DND-41 (cell line): ENCODE data around the gene WWTR1.

Experiments
- ATAC-seq: fragments of 200-7000 bp; cut with Tn5 transposase; 3 replicates; pipeline ENCODE4 v1.9.1; 2021; ENCODE audit warnings: low read depth; ENCODE audit not compliant: insufficient read depth
- DNase-seq: peaks from one replicate; pipeline ENCODE4 v3.0.0-alpha.2; 2020
- H2AFZ ChIP-seq: 2 replicates; pipeline ENCODE4 v1.6.0; 2012; ENCODE audit warnings: low read depth, low read length
- H3K27ac ChIP-seq: 2 replicates; pipeline ENCODE4 v1.5.1; 2012; ENCODE audit warnings: low read length, inconsistent platforms
- H3K27me3 ChIP-seq: fragments of 200-600 bp; sonication (generic); 2 replicates; pipeline ENCODE4 v1.6.0; 2012; ENCODE audit warnings: low read length, mild to moderate bottlenecking, inconsistent platforms; ENCODE audit not compliant: insufficient read depth, poor library complexity
- H3K36me3 ChIP-seq: 2 replicates; pipeline ENCODE4 v1.5.1; 2012; ENCODE audit warnings: low read length, inconsistent platforms; ENCODE audit not compliant: insufficient read depth
- H3K4me1 ChIP-seq: 2 replicates; pipeline ENCODE4 v1.5.1; 2012; ENCODE audit warnings: mild to moderate bottlenecking, low read length; ENCODE audit not compliant: insufficient read depth
- H3K4me2 ChIP-seq: 2 replicates; pipeline ENCODE4 v1.6.0; 2012; ENCODE audit warnings: mild to moderate bottlenecking, moderate library complexity, low read length, inconsistent platforms; ENCODE audit not compliant: insufficient read depth
- H3K4me3 ChIP-seq, 2 experiments: fragments of 200-600 bp in 1 of 2; shearing (Covaris generic) in 1 of 2; 2 replicates each; pipeline ENCODE4 v1.5.1; 2012 to 2016; ENCODE audit warnings: inconsistent platforms in 2 of 2, low read length in 2 of 2, mild to moderate bottlenecking in 2 of 2, low read depth in 1 of 2, moderate library complexity in 1 of 2
- H3K79me2 ChIP-seq: 2 replicates; pipeline ENCODE4 v1.6.0; 2012; ENCODE audit warnings: low read length, inconsistent platforms; ENCODE audit not compliant: insufficient read depth
- H3K9ac ChIP-seq: 2 replicates; pipeline ENCODE4 v1.6.0; 2012; ENCODE audit warnings: low read depth, mild to moderate bottlenecking, inconsistent platforms, low read length, moderate library complexity
- H3K9me3 ChIP-seq: 2 replicates; pipeline ENCODE4 v1.5.1; 2012; ENCODE audit warnings: low read length, moderate library complexity, mild to moderate bottlenecking, inconsistent platforms; ENCODE audit not compliant: insufficient read depth, severe bottlenecking
- H4K20me1 ChIP-seq: 2 replicates; pipeline ENCODE4 v1.6.0; 2012; ENCODE audit warnings: low read length; ENCODE audit not compliant: insufficient read depth
- CTCF ChIP-seq: IDR thresholded peaks from 2 replicates; pipeline ENCODE4 v1.5.1; 2012; ENCODE audit warnings: borderline replicate concordance, low read length, moderate library complexity, mild to moderate bottlenecking; ENCODE audit not compliant: poor library complexity, severe bottlenecking; ENCODE audit errors: extremely low read depth
- EZH2 ChIP-seq: IDR thresholded peaks from 3 replicates; pipeline ENCODE4 v1.6.1; 2012; ENCODE audit warnings: borderline replicate concordance, low read depth, mild to moderate bottlenecking, moderate library complexity, low read length, inconsistent platforms; ENCODE audit not compliant: severe bottlenecking

Gene WWTR1

GRCh38 chr3:149476225-149476624, 181.6 kb downstream of the WWTR1 start:
- no peak overlapping the region for H3K4me2 ChIP-seq
- TF ChIP-seq CTCF (no peak), EZH2 (no peak)
- no peak overlapping the region for H3K9ac ChIP-seq
- H3K27ac ChIP-seq: no peak overlapping the region
- H4K20me1 ChIP-seq: no peaks in the 10 kb centered on the region
- H3K36me3 ChIP-seq: no peaks in the 10 kb centered on the region
- ATAC-seq (no peak), DNase-seq (no peak)
- no peaks in the 10 kb centered on the region for H3K27me3 ChIP-seq
- H2AFZ ChIP-seq: no peak overlapping the region
- H3K4me3 ChIP-seq: no peak overlapping the region
- no peaks in the 10 kb centered on the region for H3K4me1 ChIP-seq
- H3K79me2 ChIP-seq: no peaks in the 10 kb centered on the region
- H3K9me3 ChIP-seq: no peaks in the 10 kb centered on the region

- no peaks in the 10 kb centered on the region for H3K4me1 ChIP-seq
- no peak overlapping the region for H2AFZ ChIP-seq
- ATAC-seq: no peak
Observed at GRCh38 chr3:149475451-149476060, 182.3 kb downstream of the WWTR1 start.

GRCh38 chr3:149474250-149474817, 183.5 kb downstream of the WWTR1 start, which contains the start of gene TM4SF4:
Gene TM4SF4 (plus strand): TSS chr3:149474697. CDS start chr3:149474878, 181 bp downstream.
- no peaks in the 10 kb centered on the region for H3K4me1 ChIP-seq
- H3K4me2 ChIP-seq: no peak within 1 kb of the TSS
- H3K27ac ChIP-seq: no peak within 1 kb of the TSS
- no peak within 1 kb of the TSS for H3K9ac ChIP-seq
- H4K20me1 ChIP-seq: no peaks in the 10 kb centered on the region
- DNase-seq (no peak), ATAC-seq (no peak)
- no peaks in the 10 kb centered on the region for H3K36me3 ChIP-seq
- H3K4me3 ChIP-seq: no peak within 1 kb of the TSS
- TF ChIP-seq EZH2 (no peak), CTCF (no peak)
- H2AFZ ChIP-seq: no peak within 1 kb of the TSS
- H3K27me3 ChIP-seq: no peaks in the 10 kb centered on the region
- no peaks in the 10 kb centered on the region for H3K9me3 ChIP-seq
- H3K79me2 ChIP-seq: no peaks in the 10 kb centered on the region

More at GRCh38 chr3:149475451-149476060, 182.3 kb downstream of the WWTR1 start:
- no peak for DNase-seq
- H3K4me3 ChIP-seq: no peak overlapping the region
- no peaks in the 10 kb centered on the region for H3K27me3 ChIP-seq
- H3K79me2 ChIP-seq: no peaks in the 10 kb centered on the region
- no peaks in the 10 kb centered on the region for H3K36me3 ChIP-seq
- no peak overlapping the region for H3K9ac ChIP-seq
- no peak for TF ChIP-seq EZH2
- TF ChIP-seq CTCF: no peak
- H4K20me1 ChIP-seq: no peaks in the 10 kb centered on the region
- no peak overlapping the region for H3K27ac ChIP-seq
- H3K4me2 ChIP-seq: no peak overlapping the region
- no peaks in the 10 kb centered on the region for H3K9me3 ChIP-seq
